ENCODE results near the gene H1-8. TPM values are rescaled to one million over a fixed set of nuclear protein-coding genes. Genes with fewer than 3 reads are reported as not detected.
"Not testable (repeated sequence)": the region's sequence is repeated elsewhere in the genome, so short reads cannot be mapped to it uniquely, and the experiment has no call there.

H1-8 gene, protein sequence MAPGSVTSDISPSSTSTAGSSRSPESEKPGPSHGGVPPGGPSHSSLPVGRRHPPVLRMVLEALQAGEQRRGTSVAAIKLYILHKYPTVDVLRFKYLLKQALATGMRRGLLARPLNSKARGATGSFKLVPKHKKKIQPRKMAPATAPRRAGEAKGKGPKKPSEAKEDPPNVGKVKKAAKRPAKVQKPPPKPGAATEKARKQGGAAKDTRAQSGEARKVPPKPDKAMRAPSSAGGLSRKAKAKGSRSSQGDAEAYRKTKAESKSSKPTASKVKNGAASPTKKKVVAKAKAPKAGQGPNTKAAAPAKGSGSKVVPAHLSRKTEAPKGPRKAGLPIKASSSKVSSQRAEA
- not detected for total RNA-seq

DNA sequence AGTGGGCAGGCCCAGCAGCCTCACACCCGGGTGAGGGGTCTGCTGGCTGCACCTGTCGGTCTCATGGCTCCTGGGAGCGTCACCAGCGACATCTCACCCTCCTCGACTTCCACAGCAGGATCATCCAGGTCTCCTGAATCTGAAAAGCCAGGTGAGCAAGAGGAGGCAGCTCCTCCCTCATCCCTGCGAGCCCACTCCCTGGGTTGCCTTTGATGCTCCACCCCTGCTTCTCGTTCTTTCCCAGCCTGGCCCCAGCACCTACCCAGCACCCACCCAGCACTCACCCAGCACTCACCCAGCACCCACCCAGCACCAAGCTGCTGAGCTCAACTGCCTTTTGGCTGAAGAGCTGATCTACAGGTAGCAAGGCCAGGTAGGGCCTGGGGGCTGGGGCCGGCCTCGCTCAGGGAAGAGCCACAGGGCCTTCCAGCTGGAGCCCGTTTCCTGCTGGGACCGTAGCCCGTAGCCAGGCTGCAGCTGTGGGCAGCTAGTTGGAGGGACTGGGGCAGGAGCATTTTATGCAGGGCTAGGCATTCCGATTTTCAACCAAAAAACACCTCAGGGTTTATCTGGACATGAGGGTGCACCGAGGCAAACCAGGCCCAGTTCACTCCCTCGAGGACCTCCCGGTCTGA lies at the start of gene H1-8:
TSS of gene H1-8 (plus strand) at position 20 of the 635 bp plus-strand sequence. CDS start at position 64, 44 bp downstream.
- DNase-seq (ENCODE audit: low spot score), result no peak

- no peak for DNase-seq (ENCODE audit: low spot score)
Measured at GRCh38 chr3:129493206-129493605, 49.8 kb upstream of the H1-8 start.

DNA sequence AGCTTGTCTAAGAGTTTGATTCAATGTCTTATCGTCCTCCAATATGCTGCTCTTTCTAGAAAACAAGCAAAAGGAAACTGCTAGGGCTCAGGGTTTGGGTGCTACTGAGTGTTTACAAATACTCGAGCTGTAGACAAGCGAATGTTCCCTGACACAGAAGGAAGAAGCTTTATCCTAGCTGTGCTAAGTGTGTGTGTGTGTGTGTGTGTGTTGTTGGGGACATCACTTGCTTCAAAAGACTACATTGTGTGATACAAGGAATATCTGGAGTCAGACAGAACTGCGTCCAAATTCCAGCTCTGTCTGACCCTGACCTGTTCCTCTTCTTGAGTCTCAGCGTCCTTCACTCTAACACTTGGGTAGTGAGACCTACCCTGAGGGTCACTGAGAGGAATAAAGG lies 48.5 kb upstream of the H1-8 start:
- not testable (repeated sequence) for DNase-seq (ENCODE audit: low spot score)

DNA sequence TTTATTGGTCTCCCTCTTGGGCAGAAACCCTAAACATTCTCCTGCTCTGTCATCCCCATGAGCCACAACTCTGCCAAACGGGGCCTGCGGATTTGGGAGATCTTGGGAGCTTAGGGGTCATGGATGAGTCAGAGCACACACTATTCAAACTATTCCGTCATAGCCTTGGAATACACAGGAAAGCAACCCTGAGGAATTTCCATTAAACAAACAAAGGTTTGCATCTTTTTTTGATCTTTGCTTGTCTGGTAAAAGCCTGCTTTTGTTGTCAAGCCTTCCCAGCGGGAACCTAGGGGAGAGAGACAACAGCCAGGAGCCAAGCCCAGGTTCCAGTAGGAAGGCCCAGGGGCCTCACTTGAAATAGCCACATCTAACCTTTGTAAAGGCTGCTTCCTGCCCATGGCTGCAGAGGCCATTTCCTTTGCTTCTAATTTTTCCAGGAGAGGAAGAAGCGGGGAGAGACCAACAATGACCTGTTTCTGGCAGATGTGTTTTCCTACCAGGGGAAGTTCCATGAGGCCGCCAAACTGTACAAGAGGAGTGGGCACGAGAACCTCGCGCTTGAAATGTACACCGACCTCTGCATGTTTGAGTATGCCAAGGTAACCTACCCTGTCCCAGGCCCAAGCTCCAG lies 47.9 kb upstream of the H1-8 start:
- DNase-seq (ENCODE audit: low spot score), result not testable (repeated sequence)

DNA sequence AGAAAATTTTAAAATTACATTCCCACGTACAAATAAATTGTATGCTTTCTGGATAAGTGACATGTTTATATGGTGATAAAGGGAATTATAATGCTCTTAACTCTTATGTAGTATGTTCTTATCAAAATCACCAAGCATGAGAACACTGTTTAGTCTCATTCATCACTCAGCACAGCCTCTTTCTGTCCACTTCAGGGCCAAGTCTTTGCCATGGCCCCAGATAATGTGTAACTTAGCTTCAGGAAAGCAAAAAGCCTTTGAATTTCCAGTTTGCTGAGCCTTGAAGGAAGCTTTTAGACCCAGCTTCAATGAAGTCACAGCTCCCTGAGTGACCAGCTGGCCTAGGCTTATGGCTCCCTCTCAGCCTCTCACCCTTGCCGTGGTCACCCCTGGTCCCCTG lies 45.1 kb upstream of the H1-8 start:
- not testable (repeated sequence) for DNase-seq (ENCODE audit: low spot score)

DNA sequence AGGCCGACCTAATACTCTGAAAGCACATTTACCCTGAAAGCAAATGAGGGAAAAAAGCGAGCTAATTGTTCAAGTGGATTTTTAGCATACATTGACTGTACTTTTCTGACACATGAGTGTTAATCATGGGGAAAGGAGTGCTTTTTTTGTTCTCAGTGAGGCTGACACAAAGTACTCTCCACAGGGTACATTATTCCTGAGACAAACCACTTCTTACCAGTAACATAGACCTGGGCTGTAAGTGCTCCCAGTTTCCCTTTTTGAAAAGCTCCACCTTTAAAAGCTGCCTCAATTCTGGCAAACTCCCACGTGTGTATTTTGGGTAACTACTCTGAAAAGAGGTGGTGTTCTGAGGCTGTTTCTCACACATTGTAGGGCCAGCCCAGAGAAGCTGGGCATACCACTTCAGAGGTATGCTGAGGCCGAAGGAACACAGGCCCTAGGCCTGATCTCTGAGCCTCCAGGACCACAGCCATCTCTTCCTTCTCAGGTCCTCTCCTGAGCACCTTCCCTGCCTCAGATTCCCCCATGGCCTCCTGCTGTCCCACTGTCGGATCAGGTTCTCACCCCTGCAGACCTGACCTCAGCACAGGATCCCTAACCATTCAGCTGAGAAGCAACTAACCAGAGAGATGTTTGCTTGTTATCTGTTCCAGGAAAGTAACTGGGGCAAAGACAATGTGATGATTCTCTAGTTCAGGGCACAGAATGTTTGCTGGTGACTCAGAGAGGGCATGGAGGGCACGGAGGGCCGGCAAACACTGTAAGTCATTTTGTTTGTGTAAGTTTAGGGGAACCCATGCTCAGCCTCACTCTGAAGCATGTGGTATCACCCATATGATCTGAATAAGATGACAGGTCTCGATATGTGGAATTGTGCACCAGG lies 44.1 kb upstream of the H1-8 start:
- DNase-seq (ENCODE audit: low spot score), result not testable (repeated sequence)

DNA sequence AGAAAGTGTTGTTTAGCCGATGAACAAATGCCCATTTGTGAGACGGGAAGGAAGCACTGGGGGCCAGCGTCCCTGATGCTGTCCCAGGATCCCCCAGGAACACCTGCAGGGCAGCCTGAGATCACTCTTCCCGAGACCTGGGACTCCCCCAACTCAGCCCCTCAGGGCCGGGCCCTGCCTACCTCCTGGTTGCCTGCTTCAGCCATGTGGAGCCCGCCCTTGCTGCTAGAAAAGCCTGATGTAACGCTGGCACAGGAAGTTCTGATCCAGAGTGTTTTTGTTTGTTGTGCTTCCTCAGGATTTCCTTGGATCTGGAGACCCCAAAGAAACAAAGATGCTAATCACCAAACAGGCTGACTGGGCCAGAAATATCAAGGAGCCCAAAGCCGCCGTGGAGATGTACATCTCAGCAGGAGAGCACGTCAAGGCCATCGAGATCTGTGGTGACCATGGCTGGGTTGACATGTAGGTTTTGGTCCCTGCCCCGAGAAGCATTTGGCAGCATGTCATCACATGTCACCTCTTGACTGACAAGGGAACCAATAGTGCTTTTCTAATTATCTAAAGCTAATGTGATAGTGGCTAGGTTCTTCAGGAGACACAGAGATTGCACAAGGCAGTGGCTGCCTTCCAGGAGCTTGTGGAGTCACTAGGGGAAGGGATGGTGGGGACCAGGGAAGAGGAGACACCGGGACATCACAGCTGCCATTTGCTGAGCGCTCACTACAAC lies 43.2 kb upstream of the H1-8 start:
- DNase-seq (ENCODE audit: low spot score), result not testable (repeated sequence)

DNA sequence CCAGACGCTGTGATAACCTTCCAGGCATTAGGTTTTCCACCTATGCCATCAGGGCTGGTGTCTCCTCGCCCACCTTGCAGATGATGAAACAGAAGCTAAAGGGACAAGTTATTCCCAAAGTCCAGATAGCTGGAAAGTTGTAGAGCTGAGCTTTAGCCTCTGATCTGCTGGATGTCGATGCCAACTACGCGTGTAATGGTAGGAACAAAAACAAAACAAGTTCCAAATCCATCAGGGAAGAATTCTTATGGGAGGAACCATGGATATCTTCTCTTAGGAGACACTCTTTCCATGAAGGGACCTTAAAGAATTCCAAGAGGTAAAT lies 42.7 kb upstream of the H1-8 start:
- DNase-seq (ENCODE audit: low spot score), result no peak

DNA sequence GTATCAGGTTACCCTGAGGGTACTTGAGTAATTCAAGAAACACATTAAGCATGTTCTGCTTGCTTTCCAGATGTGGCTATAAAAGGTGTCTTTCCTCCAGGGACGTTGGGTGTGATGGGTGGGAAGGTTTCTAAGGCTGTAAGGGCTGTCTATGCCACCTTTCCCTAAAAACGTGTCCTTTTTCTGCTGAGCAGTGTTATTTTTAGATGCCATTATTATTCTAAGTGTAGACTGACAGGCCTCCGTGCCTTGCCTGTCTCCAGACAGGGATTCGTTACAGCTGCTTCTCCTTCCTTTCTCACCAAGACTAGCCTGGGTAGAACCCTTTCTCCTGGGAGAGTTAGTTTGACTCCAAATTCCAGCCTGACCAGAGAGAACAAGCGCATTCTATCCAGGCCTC lies 41.3 kb upstream of the H1-8 start:
- no peak for DNase-seq (ENCODE audit: low spot score)

DNA sequence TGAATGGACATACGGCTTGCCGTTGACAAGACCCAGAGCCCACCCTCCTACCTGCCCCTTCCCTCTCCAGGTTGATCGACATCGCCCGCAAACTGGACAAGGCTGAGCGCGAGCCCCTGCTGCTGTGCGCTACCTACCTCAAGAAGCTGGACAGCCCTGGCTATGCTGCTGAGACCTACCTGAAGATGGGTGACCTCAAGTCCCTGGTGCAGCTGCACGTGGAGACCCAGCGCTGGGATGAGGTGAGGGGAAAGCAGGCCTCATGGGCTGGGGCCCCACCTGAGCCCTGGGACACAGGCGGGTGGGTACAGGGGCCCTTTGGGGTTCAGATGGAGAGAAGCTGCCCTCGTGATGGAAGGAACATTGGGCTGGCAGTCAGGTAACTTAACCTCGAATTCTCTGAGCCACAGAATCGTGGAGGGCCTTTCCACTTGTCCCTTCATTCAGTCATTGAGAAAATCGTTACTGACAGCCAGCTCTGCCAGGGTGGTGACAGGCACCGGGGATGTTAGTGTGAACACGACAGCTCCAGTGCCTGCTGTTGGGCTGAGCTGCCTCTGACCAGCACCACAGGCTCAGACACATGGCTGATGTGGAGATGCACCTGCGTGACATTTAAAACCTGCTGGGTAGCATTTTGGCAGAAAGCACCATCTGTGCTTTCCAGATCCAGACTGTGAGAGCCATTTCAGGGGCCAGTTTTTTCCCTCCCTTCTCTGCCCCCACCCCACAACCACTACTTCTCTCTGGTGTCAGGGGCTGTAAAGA lies 40.1 kb upstream of the H1-8 start:
- no peak for DNase-seq (ENCODE audit: low spot score)

DNA sequence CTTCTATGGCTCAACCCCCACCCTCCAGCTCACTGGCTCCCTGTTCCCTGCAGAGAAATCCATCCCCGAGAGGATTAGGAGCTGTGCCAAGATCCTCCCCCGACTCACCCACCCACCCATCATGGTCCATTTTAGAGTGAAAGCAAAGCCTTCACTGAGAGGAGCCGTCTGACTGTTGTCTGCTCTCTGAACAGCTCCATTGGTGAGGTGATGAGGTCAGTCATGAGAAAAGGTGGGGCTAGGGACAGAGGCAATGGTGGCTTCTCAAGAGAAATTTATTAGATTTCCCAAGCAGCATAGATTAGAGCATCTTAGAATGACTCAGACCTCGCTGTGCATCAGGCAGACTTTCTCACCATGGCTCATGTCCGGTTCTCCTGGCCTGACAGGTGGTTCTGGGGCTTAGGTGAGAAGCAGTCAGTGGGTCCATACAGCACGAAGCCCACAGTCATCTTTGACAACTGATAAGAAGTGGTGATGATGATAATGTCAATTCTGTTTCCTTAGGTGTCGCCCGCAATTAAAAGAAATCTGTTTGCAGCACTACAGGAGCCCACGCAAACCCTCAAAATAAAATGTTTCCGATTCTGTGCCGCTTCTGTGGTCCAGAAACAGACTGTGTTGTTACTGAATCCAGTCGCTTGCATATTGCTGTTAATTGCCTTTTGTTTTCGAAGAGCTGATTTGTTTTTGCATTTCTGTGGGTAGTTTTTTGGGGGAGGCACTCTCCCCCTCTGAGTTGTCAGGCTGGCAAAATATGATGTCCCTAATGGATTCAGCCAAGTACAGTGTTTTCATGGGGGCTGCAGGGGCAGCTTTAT lies 39.3 kb upstream of the H1-8 start:
- DNase-seq (ENCODE audit: low spot score), result no peak

DNA sequence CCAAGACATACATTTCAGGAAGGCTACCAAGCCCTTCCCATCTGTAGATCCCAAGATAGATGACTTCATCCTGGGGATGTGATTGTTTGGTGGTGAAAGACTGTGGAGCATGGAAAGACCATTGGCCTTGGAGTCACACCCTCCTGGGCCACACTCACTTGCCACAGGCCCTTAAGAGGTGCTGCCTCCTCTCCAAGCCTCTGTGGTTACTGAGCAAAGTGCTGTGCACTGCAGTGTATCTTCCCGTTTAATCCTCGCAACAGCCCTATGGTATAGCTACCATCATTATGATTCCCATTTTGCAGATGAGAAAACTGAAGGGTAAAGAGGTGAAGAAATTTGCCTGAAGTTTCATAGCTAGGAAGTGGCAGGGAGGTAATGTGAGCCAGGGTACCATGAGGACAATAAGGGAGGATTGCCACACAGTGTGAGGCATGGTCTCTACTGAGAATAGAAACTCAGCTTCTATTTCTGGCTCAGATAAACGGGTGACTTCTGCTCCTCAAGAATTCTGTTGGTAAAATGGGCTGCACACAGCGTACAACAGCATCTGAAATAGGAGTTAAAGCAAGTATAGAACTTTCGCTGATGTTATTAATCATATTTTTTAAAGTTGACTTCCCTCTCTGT lies 38.4 kb upstream of the H1-8 start:
- DNase-seq (ENCODE audit: low spot score), result no peak

DNA sequence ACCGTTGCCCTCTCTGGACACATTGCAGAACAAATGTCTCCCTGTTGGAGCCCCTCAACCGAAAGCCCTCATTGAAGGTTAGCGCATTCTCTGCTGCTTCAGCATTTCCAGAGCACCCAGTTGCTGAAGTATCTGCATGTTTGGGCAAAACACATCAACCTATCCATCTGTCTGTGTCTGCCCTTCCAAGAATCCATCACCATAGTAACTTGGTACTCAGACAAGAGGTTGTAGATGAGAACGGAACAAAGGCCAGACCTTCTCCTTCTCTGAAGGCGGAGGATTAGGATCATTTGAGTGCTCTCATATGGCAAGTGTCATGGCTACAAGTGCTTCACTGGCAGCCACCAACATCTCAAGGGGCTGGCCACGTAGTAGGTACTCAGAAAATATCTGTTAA lies 37.6 kb upstream of the H1-8 start:
- no peak for DNase-seq (ENCODE audit: low spot score)

DNA sequence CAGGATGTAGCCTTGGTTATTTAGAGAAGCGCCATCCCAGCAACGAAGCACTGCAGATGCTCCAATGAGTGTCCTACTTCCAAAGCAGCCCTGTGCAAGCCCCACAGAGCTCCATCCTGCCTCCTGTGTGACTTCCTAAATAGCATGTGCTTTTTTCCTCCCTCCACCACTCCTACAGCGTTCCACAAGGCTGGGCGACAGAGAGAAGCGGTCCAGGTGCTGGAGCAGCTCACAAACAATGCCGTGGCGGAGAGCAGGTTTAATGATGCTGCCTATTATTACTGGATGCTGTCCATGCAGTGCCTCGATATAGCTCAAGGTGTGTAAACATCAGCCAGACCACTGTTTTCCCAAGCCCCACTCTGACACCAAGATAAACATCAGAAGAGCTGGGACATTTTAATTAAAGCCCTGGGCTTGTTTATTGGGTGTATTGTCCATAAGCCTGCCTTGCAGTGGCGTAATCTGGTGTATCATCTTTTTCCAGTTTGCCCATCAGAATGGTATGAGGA lies 36.7 kb upstream of the H1-8 start:
- DNase-seq (ENCODE audit: low spot score), result no peak

DNA sequence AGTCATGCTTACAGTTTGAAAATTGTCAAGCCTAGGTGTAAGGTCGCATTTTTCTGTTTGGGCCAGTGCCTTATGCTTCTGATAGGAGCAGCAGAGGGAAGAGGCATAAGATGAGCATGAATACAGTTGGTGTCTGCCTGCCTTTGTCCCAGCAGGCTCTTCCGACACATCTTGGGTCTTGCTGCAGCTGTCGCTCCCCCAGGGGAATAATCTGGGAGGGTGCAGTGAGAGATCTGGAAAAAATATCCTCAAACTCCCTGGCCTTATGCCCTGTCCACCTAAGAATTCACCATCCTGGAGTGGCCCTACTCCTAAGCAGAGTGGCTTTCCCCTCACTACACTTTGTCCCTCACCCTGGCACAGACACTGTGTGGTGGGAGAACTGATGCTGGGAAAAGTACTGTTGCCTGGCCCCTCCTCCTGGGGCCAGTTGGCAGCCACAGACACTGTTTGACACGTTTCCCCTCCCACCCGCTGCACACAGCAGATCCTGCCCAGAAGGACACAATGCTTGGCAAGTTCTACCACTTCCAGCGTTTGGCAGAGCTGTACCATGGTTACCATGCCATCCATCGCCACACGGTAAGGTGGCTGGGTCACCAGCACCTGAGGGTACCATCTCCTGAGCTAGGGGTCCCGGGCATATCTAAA lies 35.7 kb upstream of the H1-8 start:
- no peak for DNase-seq (ENCODE audit: low spot score)

DNA sequence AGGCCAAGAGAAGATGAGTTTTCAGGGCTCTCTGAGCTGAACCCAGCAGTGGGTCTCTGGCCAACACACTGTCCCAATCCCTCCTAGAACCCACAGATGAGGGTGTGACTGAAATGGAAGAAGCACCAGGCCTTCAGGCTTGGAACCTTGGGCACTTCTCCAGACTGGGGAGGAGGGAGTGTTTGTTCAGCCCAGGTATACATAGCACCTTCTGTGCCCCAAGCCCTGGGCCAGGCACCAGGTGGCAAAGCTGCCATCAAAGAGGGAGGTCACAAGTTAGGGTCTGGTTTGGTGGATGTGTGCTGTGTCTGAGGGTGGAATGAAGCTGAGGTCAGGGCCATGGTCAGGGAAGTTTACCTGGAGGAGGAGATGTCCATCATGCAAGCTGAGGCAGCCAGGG lies 30.4 kb upstream of the H1-8 start:
- no peak for DNase-seq (ENCODE audit: low spot score)

DNA sequence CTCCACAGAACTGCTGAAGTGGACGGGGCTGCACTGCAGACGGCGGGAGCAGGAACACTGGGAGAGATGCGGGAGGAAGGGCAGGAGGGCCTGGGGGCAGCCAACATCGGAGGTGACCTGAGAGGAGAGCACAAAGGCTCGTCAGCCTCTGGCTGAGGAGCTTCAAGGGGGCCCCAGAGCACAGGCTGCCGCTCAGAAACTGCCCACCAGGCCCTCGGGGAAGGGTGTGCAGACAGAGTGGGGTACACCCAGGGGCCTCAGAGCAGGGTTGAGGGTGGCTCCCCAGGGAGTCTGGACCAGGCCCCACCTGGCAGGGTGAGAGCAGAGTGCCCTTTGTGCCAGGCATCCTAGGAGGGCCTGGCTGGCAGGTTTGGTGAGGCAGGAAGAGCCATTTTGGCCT lies 29.3 kb upstream of the H1-8 start:
- no peak for DNase-seq (ENCODE audit: low spot score)

- no peak for DNase-seq (ENCODE audit: low spot score)
Measured at GRCh38 chr3:129514110-129514509, 28.9 kb upstream of the H1-8 start.

DNA sequence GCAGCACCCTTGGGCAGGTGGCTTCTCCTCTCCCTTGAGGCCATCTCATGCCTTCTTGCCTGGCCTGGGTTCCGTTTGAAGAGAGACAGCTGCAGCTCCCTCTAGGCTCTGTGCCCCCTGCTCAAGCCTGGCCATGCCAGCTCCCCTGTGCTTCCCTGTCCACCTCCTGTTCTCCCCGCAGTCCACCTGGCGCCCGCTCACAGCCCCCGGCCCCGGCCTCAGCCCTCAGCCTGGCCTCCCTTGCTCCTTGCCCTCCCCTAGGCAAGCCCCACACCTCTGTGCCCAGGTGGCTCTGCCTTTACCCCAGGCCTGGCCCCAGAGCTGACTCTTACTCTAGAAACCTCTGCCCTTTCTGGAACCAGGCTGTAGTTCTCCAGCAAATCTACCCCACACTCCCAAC lies 28.4 kb upstream of the H1-8 start:
- no peak for DNase-seq (ENCODE audit: low spot score)

All from mucosa of gallbladder (tissue), 1 donor.